Gastrocnemius medialis (tissue), 4 donors: ENCODE results near the gene RAP2A. TPM values are rescaled to one million over a fixed set of nuclear protein-coding genes. Genes with fewer than 3 reads are reported as not detected.

ENCODE experiments used
- ATAC-seq, 2 donors: fragments of 150-250 bp; one replicate each; pipeline ENCODE4 v1.9.1; 2016
- DNase-seq, 2 donors: peaks; one replicate each; pipeline ENCODE4 v3.0.0-alpha.2; 2019
- H3K27ac ChIP-seq, 4 donors: fragments of 200-600 bp; sonication (generic); 1 replicate in 1 of 4; 2 replicates in 3 of 4; pipeline ENCODE4 v1.5.1; 2016 to 2018; ENCODE audit warnings: mild to moderate bottlenecking in 2 of 4, moderate library complexity in 1 of 4
- H3K27me3 ChIP-seq, 3 donors: fragments of 200-600 bp; sonication (generic) in 2 of 3; 1 replicate in 1 of 3; 2 replicates in 2 of 3; pipeline versions ENCODE4 v1.5.1 to v1.6.0; 2016 to 2019; ENCODE audit warnings: mild to moderate bottlenecking in 1 of 3, moderate library complexity in 1 of 3
- H3K36me3 ChIP-seq, 2 donors: fragments of 200-600 bp; sonication (generic) in 1 of 2; one replicate each; pipeline ENCODE4 v1.5.1; 2017 to 2018
- H3K4me1 ChIP-seq, 2 donors: fragments of 200-600 bp; sonication (generic) in 1 of 2; one replicate each; pipeline ENCODE4 v1.5.1; 2016 to 2017; ENCODE audit warnings: mild to moderate bottlenecking in 2 of 2
- H3K4me3 ChIP-seq, 4 donors: fragments of 200-600 bp; sonication (generic) in 3 of 4; 1 replicate in 1 of 4; 2 replicates in 3 of 4; pipeline ENCODE4 v1.5.1; 2016 to 2019; ENCODE audit warnings: mild to moderate bottlenecking in 2 of 4
- H3K9me3 ChIP-seq, 3 donors: fragments of 200-600 bp; sonication (generic) in 2 of 3; 1 replicate in 1 of 3; 2 replicates in 2 of 3; pipeline ENCODE4 v1.5.1; 2016 to 2019
- POLR2A ChIP-seq, 2 donors: fragments of 450-650 bp; IDR thresholded peaks; one replicate each; pipeline ENCODE4 v1.6.1; 2017; ENCODE audit warnings: antibody characterized with exemption in 2 of 2, mild to moderate bottlenecking in 2 of 2, moderate library complexity in 2 of 2
- in situ Hi-C, 4 donors: fragments of 200-750 bp; cut with MboI; loops; one replicate each; pipeline versions ENCODE4 v1.15.0 to v1.8.0; 2017; ENCODE audit warnings: low sequenced_read_pairs in 4 of 4
- intact Hi-C: fragments of 100-400 bp; cut with DNase I; formaldehyde crosslinking; loops from one replicate; pipeline ENCODE4 v1.15.1; 2023; ENCODE audit warnings: low total_unique reads
- total RNA-seq, 4 donors: library from RNA; depleted of rRNA; stranded (reverse); fragments of >200 nt; gene quantifications; one replicate each; pipeline versions ENCODE4 v1.1.0 to v1.2.3, GENCODE V29; 2016
- TF ChIP-seq, protein P1 (sequence below), 5 experiments: fragments of 450-650 bp in 3 of 5; fragments of 200-600 bp in 2 of 5; sonication (generic) in 2 of 5; IDR thresholded peaks in 4 of 5; conservative IDR thresholded peaks in 1 of 5; 1 replicate in 4 of 5; 2 replicates in 1 of 5; pipeline ENCODE4 v1.5.1; 2016 to 2019; ENCODE audit warnings: antibody characterized with exemption in 5 of 5, mild to moderate bottlenecking in 3 of 5, moderate library complexity in 3 of 5

The RAP2A gene
- total RNA-seq, 4 donors from 2014 or later, result 10.0 to 18.3 (median 15.5) TPM

DNA sequence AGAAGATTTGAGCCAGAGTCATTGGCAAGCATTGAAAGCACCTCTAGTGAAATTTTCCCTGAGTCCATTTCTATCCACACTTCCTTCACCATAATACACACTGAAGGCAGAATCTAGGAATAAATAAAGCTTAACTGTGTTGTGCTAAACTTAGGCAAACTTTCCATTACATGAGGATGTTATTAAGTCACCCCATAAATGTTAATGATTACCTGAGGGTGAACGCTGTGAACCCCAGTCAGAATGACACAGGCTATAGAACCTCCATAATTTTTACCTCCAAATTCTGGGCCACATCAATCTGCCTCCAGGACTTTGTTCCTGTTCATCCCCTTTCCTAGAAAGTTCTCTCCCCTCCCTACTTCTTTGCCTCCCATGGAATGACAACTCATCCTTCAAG, 71.0 kb downstream of the RAP2A start:
- intact Hi-C loops (no loop called here), in situ Hi-C loops (no loop called here)
- peaks cover 0 to 4% of the 10 kb centered on the region in 2 donors for H3K4me1 ChIP-seq
- no peak overlapping the region for H3K27ac ChIP-seq
- DNase-seq, result no peak
- no peak overlapping the region for H3K4me3 ChIP-seq
- H3K27me3 ChIP-seq, result no peaks in the 10 kb centered on the region
- no peak for ATAC-seq
- TF ChIP-seq POLR2A (IDR thresholded peaks at IDR 0.05), result no peak
- TF ChIP-seq, protein P1, sequence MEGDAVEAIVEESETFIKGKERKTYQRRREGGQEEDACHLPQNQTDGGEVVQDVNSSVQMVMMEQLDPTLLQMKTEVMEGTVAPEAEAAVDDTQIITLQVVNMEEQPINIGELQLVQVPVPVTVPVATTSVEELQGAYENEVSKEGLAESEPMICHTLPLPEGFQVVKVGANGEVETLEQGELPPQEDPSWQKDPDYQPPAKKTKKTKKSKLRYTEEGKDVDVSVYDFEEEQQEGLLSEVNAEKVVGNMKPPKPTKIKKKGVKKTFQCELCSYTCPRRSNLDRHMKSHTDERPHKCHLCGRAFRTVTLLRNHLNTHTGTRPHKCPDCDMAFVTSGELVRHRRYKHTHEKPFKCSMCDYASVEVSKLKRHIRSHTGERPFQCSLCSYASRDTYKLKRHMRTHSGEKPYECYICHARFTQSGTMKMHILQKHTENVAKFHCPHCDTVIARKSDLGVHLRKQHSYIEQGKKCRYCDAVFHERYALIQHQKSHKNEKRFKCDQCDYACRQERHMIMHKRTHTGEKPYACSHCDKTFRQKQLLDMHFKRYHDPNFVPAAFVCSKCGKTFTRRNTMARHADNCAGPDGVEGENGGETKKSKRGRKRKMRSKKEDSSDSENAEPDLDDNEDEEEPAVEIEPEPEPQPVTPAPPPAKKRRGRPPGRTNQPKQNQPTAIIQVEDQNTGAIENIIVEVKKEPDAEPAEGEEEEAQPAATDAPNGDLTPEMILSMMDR (IDR thresholded peaks at IDR 0.05 in 4 of 5, conservative IDR thresholded peaks at IDR 0.05 in 1 of 5), result no peak
- H3K9me3 ChIP-seq, result no peaks in the 10 kb centered on the region
- no peaks in the 10 kb centered on the region for H3K36me3 ChIP-seq

DNA sequence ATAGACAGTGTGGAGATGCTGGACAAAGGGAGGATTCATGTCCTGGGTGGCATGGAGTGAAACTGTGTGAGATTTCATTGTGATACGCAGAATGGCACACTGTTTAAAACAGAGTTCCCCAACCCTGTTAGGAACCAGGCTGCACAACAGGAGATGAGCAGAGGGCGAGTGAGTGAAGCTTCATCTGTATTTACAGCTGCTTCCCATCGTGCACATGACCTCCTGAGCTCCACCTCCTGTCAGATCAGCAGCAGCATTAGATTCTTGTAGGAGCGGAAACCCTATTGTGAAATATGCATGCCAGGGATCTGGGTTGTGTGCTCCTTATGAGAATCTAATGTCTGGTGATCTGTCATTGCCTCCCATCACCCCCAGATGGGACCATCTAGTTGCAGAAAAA, 72.5 kb downstream of the RAP2A start:
- Histone ChIP-seq H3K4me1 (peaks cover 0 to 4% of the 10 kb centered on the region in 2 donors), H3K27me3 (no peaks in the 10 kb centered on the region), H3K4me3 (no peak overlapping the region), H3K27ac (no peak overlapping the region), H3K9me3 (no peaks in the 10 kb centered on the region), H3K36me3 (no peaks in the 10 kb centered on the region)
- ATAC-seq (no peak), DNase-seq (no peak)
- TF ChIP-seq, protein P1 (IDR thresholded peaks at IDR 0.05 in 4 of 5, conservative IDR thresholded peaks at IDR 0.05 in 1 of 5), result no peak
- TF ChIP-seq POLR2A (IDR thresholded peaks at IDR 0.05), result no peak
- intact Hi-C loops (no loop called here), in situ Hi-C loops (no loop called here)

DNA sequence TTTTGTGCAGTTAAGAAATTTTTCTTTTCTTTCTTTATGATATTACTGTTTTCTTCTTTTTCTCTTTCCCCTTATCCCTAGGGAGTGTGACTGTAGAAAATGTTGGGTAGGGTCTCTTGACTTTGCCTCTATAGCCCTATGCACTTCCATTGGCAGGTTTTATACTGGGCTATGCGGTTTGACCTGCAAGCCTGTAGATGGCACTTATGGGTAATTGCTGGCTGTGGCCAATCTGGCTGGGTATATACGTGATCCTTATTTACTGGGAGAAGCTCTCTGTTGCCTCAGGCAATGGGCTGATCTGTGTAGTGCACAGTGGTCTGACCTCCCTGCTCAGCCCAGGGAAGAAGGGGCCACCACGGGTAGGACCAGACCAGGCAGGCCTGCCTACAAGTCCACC, 78.8 kb downstream of the RAP2A start:
- H3K27ac ChIP-seq, result no peak overlapping the region
- ATAC-seq (no peak), DNase-seq (no peak)
- no peaks in the 10 kb centered on the region for H3K27me3 ChIP-seq
- H3K4me1 ChIP-seq, result no peaks in the 10 kb centered on the region
- H3K36me3 ChIP-seq, result no peaks in the 10 kb centered on the region
- in situ Hi-C loops (no loop called here), intact Hi-C loops (no loop called here)
- no peaks in the 10 kb centered on the region for H3K9me3 ChIP-seq
- no peak overlapping the region for H3K4me3 ChIP-seq
- TF ChIP-seq POLR2A (IDR thresholded peaks at IDR 0.05), result no peak

- no peak overlapping the region for H3K27ac ChIP-seq
- no peaks in the 10 kb centered on the region for H3K36me3 ChIP-seq
- H3K4me1 ChIP-seq, result no peaks in the 10 kb centered on the region
- H3K9me3 ChIP-seq, result no peaks in the 10 kb centered on the region
- TF ChIP-seq, protein P1 (IDR thresholded peaks at IDR 0.05 in 4 of 5, conservative IDR thresholded peaks at IDR 0.05 in 1 of 5), result no peak
- DNase-seq (no peak), ATAC-seq (no peak)
- no peak overlapping the region for H3K4me3 ChIP-seq
- intact Hi-C loops (no loop called here), in situ Hi-C loops (no loop called here)
- no peaks in the 10 kb centered on the region for H3K27me3 ChIP-seq
Observed at GRCh38 chr13:97515643-97516042, 81.7 kb downstream of the RAP2A start.

DNA sequence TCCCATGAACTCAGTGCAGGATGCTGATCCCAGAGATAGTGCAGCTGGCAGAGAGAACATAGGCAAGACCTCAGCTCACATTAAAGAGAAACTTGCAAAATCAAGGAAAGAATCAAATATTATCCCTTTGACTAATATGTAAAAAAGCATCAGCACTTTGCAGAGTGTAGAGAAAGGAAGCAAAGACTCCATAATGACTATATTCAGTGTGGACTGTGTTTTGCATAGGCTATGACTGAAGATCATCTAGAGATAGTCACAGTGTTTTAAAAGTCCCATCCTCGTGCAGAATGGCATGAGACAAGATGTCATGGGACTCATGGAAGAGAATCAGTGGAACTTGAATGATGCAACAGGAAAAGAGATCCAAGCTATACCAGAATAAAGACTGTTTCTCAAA, 84.0 kb downstream of the RAP2A start:
- no peak for ATAC-seq
- DNase-seq, result no peak
- Histone ChIP-seq H3K27ac (no peak overlapping the region), H3K9me3 (no peaks in the 10 kb centered on the region), H3K27me3 (no peaks in the 10 kb centered on the region), H3K4me3 (no peak overlapping the region), H3K36me3 (no peaks in the 10 kb centered on the region), H3K4me1 (no peaks in the 10 kb centered on the region)
- intact Hi-C loops (no loop called here), in situ Hi-C loops (no loop called here)
- no peak for TF ChIP-seq POLR2A (IDR thresholded peaks at IDR 0.05)
- TF ChIP-seq, protein P1 (IDR thresholded peaks at IDR 0.05 in 4 of 5, conservative IDR thresholded peaks at IDR 0.05 in 1 of 5), result no peak

Other genes with a start within 250 kb of the RAP2A start
- 10 to 100 TPM; 47.9 to 92.0 (median 71.3) TPM for gene MBNL2, start 211.8 kb upstream of the RAP2A start, total RNA-seq